Cardiac fibroblast (primary cell): ENCODE results near the gene UNC5A.

ENCODE experiments used
- DNase-seq, 2 donors: peaks; one replicate each; pipeline versions ENCODE4 v3.0.0 to v3.0.0-alpha.2; 2010; ENCODE audit warnings: low read depth in 2 of 2
- H3K4me3 ChIP-seq, 2 donors: replicated peaks in 1 of 2; 1 replicate in 1 of 2; 2 replicates in 1 of 2; pipeline ENCODE4 v1.5.1; 2011; ENCODE audit warnings: low read depth in 2 of 2, low read length in 2 of 2, mild to moderate bottlenecking in 2 of 2, moderate library complexity in 1 of 2
- TF ChIP-seq, protein P1 (sequence below): IDR thresholded peaks from one replicate; pipeline ENCODE4 v1.5.1; 2011; ENCODE audit warnings: low read depth, mild to moderate bottlenecking, low read length, inconsistent platforms

UNC5A gene

DNA sequence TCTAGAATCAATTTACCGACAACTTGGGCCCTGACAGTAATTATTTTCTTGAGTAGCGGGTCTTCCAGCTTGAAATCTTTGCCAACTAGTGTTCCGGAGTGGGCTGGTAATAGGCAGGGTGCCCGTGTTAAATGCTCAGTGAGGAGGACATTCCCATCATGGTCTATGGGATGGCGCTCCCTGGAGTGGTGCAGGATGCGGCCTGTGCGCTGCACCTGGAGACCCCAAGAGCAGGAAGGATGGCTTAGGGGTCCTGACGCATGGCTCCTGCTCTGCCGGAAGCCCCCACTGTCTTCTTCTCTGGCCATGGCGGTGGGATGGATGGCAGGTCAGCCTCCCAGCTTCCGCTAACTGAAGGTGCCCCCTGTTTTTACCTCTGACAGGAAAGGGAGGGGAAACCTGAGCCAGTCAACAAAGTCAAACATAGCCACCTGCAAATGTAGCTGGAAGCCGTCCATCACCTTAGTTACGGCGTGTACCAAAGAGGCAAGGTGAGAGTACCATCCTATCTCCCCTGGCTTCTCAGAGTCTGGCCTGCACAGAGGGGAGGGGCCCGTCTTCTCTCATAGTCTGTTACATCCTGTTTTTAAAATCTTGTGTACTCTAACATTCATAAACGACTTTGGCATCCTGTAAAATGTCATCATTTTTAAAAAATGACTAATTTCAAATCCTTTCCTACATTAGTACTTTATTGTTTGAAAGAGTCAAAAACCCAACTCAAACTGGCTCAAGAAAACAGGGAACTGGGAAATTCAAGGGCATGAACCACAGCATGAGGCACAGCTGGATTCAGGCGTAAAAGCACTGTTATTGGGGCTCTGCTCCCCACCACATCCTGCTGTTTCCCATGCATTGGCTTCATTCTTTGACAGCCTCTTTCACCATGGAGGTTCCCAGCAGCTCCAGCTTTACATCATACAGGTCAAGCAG, 28.5 kb upstream of the UNC5A start:
- no peak overlapping the region for H3K4me3 ChIP-seq
- TF ChIP-seq, protein P1, sequence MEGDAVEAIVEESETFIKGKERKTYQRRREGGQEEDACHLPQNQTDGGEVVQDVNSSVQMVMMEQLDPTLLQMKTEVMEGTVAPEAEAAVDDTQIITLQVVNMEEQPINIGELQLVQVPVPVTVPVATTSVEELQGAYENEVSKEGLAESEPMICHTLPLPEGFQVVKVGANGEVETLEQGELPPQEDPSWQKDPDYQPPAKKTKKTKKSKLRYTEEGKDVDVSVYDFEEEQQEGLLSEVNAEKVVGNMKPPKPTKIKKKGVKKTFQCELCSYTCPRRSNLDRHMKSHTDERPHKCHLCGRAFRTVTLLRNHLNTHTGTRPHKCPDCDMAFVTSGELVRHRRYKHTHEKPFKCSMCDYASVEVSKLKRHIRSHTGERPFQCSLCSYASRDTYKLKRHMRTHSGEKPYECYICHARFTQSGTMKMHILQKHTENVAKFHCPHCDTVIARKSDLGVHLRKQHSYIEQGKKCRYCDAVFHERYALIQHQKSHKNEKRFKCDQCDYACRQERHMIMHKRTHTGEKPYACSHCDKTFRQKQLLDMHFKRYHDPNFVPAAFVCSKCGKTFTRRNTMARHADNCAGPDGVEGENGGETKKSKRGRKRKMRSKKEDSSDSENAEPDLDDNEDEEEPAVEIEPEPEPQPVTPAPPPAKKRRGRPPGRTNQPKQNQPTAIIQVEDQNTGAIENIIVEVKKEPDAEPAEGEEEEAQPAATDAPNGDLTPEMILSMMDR: no peak
- DNase-seq: peak in 1 of 2 donors; percentile 41

DNA sequence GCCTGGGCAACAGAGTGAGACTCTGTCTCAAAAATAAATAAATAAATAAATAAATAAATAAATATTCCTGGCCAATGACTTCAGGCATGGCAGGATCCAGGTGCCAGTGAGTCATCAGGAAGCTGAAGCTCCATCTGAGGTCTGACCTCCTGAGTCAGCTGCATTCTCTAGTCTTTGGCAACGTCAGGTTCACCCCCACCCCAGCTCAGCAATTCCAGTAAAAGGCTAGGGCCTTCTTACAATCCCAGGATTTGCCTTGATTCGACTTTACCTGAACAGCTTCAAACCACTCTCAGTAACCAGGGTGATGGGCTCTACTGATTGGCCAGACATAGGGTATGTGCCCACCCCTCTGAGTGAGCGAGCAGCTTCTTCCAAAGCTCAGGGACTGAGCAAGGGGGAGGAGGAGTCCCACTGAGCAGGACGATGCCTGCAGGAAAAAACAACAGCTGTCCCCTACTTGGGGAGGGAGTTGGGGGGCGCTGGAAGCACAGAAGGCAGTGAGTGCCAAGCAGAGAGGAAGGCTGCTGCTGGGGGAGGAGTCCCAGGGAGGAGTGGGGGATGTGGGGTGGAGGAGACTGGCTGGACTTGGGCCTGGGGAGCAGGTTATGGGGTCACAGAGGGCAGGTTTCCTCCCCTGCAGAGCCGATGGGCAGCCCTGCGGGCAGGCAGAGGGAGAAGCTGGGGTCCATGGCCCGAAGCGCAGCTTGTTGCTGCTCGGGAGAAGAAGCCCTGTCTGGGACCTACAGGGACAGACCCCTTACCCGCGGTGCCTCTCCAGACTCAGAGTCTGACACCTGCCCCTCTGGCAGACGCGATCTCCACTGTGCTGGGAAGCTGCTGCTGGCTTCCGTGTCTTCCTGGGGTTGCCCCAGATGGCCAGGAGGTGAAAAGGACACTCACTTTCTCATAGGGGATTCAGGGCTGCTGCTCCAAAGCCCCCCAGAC, 25.9 kb upstream of the UNC5A start:
- no peak overlapping the region for H3K4me3 ChIP-seq
- TF ChIP-seq, protein P1: no peak
- peak; percentile 70 to 95 for DNase-seq

DNA sequence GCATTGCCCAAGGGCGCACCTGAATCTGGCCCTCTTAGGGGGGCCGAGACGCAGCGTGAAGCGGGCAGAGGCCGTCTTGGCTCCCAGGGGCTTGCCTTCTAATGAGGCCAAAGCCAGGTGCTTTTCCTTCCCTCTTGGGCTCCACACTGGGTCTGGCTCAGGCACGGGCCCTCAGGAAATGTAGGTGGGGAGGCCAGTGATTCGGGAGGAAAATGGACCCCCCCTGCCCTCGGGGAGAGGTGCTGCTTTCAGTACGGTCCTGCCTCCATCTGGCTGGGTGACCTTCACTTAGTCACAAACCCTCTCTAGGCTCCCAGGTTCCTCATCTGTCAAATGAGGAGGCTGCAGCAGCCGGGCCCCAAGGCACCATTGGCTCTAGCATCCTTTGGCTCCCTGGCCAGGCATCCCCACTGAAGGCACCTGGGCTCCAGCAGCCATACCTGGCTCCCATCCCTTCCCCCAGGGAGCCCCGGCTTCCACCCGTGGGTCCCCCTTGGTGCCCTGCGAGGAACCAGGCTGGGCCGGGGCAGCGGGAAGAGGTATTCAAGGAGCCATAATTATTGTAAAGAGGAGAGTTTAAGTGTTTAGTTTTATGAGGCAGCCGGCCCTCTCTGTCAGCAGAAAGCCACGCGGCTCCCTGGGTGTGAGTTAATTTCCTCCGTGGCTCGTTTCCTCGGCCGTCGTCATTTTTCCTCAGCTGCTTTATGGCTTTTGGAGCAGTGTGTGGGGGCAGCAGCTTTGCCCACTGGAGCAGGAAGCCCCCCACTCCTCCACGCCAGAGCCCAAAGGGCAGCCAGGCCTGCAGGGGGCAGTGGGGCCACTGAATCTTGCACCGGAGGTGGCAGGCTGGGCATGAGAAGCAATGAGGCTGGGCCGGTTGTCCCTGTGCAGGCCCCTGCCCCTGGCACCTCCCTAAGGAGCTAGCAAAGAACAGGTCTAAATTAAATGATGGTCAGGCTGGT, 24.9 kb upstream of the UNC5A start:
- no peak overlapping the region for H3K4me3 ChIP-seq
- TF ChIP-seq, protein P1: no peak
- DNase-seq: no peak

DNA sequence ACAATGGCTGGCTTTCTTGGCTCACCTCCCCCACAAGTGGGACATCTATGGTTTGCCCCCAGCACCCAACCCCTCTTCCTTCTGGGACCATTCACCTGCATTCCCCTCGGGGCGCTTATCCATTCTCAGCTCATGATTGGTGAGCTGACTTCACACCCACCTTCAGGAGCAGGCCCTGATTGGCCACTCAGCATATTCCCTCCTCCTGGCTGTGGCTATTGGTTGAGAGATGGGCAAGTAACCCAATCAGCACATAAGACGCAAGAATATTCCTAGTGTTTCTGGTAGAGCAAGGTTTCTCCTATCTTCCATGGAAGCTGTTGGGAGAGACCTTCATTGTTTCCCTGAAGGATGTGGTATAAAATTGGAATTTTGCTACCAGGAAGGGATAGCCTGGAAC, 22.7 kb upstream of the UNC5A start:
- no peak for DNase-seq
- no peak overlapping the region for H3K4me3 ChIP-seq
- TF ChIP-seq, protein P1: no peak

DNA sequence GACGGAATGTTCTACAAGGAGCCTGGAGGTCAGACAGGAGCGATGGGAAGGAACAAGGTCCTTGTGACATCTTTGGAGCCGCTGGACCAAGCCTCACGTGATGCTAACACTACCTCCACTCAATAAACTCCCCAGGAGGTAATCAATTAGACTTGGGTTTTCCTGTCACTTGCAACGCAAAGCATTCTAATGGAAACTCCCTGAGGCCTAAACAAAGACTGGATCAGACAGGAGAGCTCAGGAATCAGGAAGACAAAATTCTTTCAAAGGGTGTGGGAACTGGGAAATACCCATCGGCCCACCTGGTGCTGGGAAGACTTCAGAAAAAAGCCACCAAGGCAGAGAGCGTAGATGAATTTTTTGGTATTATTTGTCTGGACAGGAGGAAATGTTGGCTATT, 22.3 kb upstream of the UNC5A start:
- TF ChIP-seq, protein P1: no peak
- no peak for DNase-seq
- H3K4me3 ChIP-seq: no peak overlapping the region
